HepG2 (cell line): ENCODE data around the gene LANCL1. TPM values are rescaled to one million over a fixed set of nuclear protein-coding genes. Genes with fewer than 3 reads are reported as not detected.

Experiments
- ATAD3A ChIP-seq: sonication (generic); formaldehyde crosslinking; IDR thresholded peaks from 2 replicates; pipeline ENCODE4 v1.4.0; 2020; ENCODE audit warnings: missing genetic modification reagents
- BCLAF1 ChIP-seq: fragments of 450-650 bp; IDR thresholded peaks from 2 replicates; pipeline ENCODE4 v1.6.1; 2017; ENCODE audit warnings: mild to moderate bottlenecking
- BRF2 ChIP-seq: sonication (generic); formaldehyde crosslinking; IDR thresholded peaks from 2 replicates; pipeline ENCODE4 v1.8.1; 2022; ENCODE audit warnings: mild to moderate bottlenecking, missing genetic modification reagents
- CHD4 ChIP-seq: fragments of 200-600 bp; sonication (generic); IDR thresholded peaks from 2 replicates; pipeline ENCODE4 v1.7.0; 2017; ENCODE audit warnings: mild to moderate bottlenecking, low read length, borderline replicate concordance
- FOXM1 ChIP-seq: sonication (generic); formaldehyde crosslinking; IDR thresholded peaks from 2 replicates; pipeline ENCODE4 v1.5.0; 2020; ENCODE audit warnings: missing genetic modification reagents
- HMG20B ChIP-seq: conservative IDR thresholded peaks from 2 replicates; pipeline ENCODE4 v1.6.1; 2016; ENCODE audit warnings: missing genetic modification reagents, missing compliant biosample characterization
- IRF9 ChIP-seq: sonication (generic); formaldehyde crosslinking; IDR thresholded peaks from 2 replicates; pipeline ENCODE4 v1.8.0; 2022; ENCODE audit warnings: missing genetic modification reagents, mild to moderate bottlenecking, borderline replicate concordance
- KLF9 ChIP-seq: IDR thresholded peaks from 2 replicates; pipeline ENCODE4 v1.6.1; 2016; ENCODE audit warnings: low read depth
- MXD4 ChIP-seq: IDR thresholded peaks from 2 replicates; pipeline ENCODE4 v1.6.1; 2016; ENCODE audit warnings: mild to moderate bottlenecking, missing biosample characterization, missing genetic modification reagents
- NAIF1 ChIP-seq: sonication (generic); formaldehyde crosslinking; IDR thresholded peaks from 2 replicates; pipeline ENCODE4 v1.5.0; 2020; ENCODE audit warnings: mild to moderate bottlenecking, missing genetic modification reagents, borderline replicate concordance
- NFIC ChIP-seq: IDR thresholded peaks from 2 replicates; pipeline ENCODE4 v1.6.1; 2012; ENCODE audit warnings: mild to moderate bottlenecking, low read length, inconsistent platforms
- PPARG ChIP-seq: conservative IDR thresholded peaks from 2 replicates; pipeline ENCODE4 v1.6.1; 2016; ENCODE audit warnings: missing biosample characterization, missing genetic modification reagents
- RAD51 ChIP-seq: fragments of 450-650 bp; IDR thresholded peaks from 2 replicates; pipeline ENCODE4 v1.6.1; 2016; ENCODE audit warnings: borderline replicate concordance
- ZBTB42 ChIP-seq: sonication (generic); formaldehyde crosslinking; IDR thresholded peaks from 2 replicates; pipeline ENCODE4 v1.5.0; 2020; ENCODE audit warnings: mild to moderate bottlenecking, missing genetic modification reagents
- ZNF12 ChIP-seq: sonication (generic); formaldehyde crosslinking; IDR thresholded peaks from 2 replicates; pipeline ENCODE4 v1.5.0; 2020; ENCODE audit warnings: missing genetic modification reagents
- ZNF512 ChIP-seq: sonication (generic); formaldehyde crosslinking; IDR thresholded peaks from 2 replicates; pipeline ENCODE4 v1.4.0; 2020; ENCODE audit warnings: mild to moderate bottlenecking, missing genetic modification reagents
- ZNF776 ChIP-seq: sonication (generic); formaldehyde crosslinking; IDR thresholded peaks from 2 replicates; pipeline ENCODE4 v1.4.0; 2020; ENCODE audit warnings: mild to moderate bottlenecking, missing genetic modification reagents
- ZNF792 ChIP-seq: IDR thresholded peaks from 2 replicates; pipeline ENCODE4 v1.6.1; 2016
- ZNF839 ChIP-seq: sonication (generic); formaldehyde crosslinking; IDR thresholded peaks from 2 replicates; pipeline ENCODE4 v1.4.0; 2020; ENCODE audit warnings: missing genetic modification reagents, mild to moderate bottlenecking, borderline replicate concordance
- ZNF883 ChIP-seq: sonication (generic); formaldehyde crosslinking; IDR thresholded peaks from 2 replicates; pipeline ENCODE4 v1.5.1; 2020; ENCODE audit warnings: mild to moderate bottlenecking, missing genetic modification reagents; ENCODE audit errors: not compliant biosample characterization
- polyA plus RNA-seq, 8 experiments: library from polyadenylated mRNA; depleted of rRNA in 3 of 8; stranded (reverse) in 7 of 8; unstranded in 1 of 8; fragments of >200 nt; fragmentation: Illumina TruSeq in 4 of 8; extraction: Trizol in 4 of 8; gene quantifications; 2 replicates each; pipeline versions ENCODE4 v1.2.1 to v1.2.3, GENCODE V29; 2011 to 2016; ENCODE audit warnings: low read depth in 4 of 8, missing spikeins in 1 of 8, mixed read lengths in 1 of 8; ENCODE audit not compliant: insufficient read depth in 1 of 8
- total RNA-seq, 5 experiments: library from RNA; depleted of rRNA; stranded (reverse); fragments of >200 nt; fragmentation: Illumina TruSeq; extraction: Trizol; gene quantifications; 2 replicates each; pipeline ENCODE4 v1.2.3, GENCODE V29; 2016; ENCODE audit warnings: low read depth in 1 of 5
- TF ChIP-seq, protein P1 (sequence below): sonication (generic); formaldehyde crosslinking; IDR thresholded peaks from 2 replicates; pipeline ENCODE4 v1.8.0; 2022; ENCODE audit warnings: mild to moderate bottlenecking, missing genetic modification reagents; ENCODE audit not compliant: insufficient replicate concordance

Gene LANCL1
- total and polyA plus RNA-seq, 2 of the 13 experiments (the other 11 are each of a cell fraction or from before 2014, with no cell fraction given) = 53.5 to 67.7 TPM

GRCh38 chr2:210476194-210477128 lies at the start of gene LANCL1 (continued):
- peak; percentile 92; the same call in 1 of the 2 replicates for TF ChIP-seq IRF9
- no peak; the same call in 1 of the 2 replicates for TF ChIP-seq NFIC
- no peak for TF ChIP-seq ZNF512
- TF ChIP-seq BCLAF1 = no peak
- no peak for TF ChIP-seq NAIF1 (CRISPR knock-in tag)
- TF ChIP-seq ZNF776 (CRISPR knock-in tag) = no peak
- TF ChIP-seq ATAD3A (CRISPR knock-in tag) = 0 out of 2 replicates have a peak, but pooled peaks have one; percentile 67
- no peak for TF ChIP-seq ZNF12 (CRISPR knock-in tag)
- no peak; the same call in 1 of the 2 replicates for TF ChIP-seq ZNF839 (CRISPR knock-in tag)
- no peak for TF ChIP-seq ZBTB42
- no peak for TF ChIP-seq CHD4
- peak; percentile 87 for TF ChIP-seq ZNF883 (CRISPR knock-in tag)
- peak; percentile 36; the same call in 1 of the 2 replicates for TF ChIP-seq MXD4 (CRISPR knock-in tag)
- peak; percentile 59 for TF ChIP-seq ZNF792 (CRISPR knock-in tag)
- TF ChIP-seq KLF9 (CRISPR knock-in tag) = no peak
- TF ChIP-seq BRF2 = peak; percentile 71; the same call in 1 of the 2 replicates
- no peak; the same call in 1 of the 2 replicates for TF ChIP-seq PPARG (CRISPR knock-in tag)
- TF ChIP-seq HMG20B (CRISPR knock-in tag) = no peak
- TF ChIP-seq, protein P1, sequence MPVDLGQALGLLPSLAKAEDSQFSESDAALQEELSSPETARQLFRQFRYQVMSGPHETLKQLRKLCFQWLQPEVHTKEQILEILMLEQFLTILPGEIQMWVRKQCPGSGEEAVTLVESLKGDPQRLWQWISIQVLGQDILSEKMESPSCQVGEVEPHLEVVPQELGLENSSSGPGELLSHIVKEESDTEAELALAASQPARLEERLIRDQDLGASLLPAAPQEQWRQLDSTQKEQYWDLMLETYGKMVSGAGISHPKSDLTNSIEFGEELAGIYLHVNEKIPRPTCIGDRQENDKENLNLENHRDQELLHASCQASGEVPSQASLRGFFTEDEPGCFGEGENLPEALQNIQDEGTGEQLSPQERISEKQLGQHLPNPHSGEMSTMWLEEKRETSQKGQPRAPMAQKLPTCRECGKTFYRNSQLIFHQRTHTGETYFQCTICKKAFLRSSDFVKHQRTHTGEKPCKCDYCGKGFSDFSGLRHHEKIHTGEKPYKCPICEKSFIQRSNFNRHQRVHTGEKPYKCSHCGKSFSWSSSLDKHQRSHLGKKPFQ = peak; percentile 68
- no peak for TF ChIP-seq RAD51
- TF ChIP-seq FOXM1 = no peak
